ENCODE data around the gene FBXO3.

- no peak for TF ChIP-seq POLR2A (IDR thresholded peaks at IDR 0.05; ENCODE audit: borderline replicate concordance, extremely low read depth, insufficient read depth, insufficient read length)
- TF ChIP-seq, protein P1, sequence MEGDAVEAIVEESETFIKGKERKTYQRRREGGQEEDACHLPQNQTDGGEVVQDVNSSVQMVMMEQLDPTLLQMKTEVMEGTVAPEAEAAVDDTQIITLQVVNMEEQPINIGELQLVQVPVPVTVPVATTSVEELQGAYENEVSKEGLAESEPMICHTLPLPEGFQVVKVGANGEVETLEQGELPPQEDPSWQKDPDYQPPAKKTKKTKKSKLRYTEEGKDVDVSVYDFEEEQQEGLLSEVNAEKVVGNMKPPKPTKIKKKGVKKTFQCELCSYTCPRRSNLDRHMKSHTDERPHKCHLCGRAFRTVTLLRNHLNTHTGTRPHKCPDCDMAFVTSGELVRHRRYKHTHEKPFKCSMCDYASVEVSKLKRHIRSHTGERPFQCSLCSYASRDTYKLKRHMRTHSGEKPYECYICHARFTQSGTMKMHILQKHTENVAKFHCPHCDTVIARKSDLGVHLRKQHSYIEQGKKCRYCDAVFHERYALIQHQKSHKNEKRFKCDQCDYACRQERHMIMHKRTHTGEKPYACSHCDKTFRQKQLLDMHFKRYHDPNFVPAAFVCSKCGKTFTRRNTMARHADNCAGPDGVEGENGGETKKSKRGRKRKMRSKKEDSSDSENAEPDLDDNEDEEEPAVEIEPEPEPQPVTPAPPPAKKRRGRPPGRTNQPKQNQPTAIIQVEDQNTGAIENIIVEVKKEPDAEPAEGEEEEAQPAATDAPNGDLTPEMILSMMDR (IDR thresholded peaks at IDR 0.05 in 2 of 3, conservative IDR thresholded peaks at IDR 0.05 in 1 of 3; ENCODE audit: borderline replicate concordance in 1 of 3, insufficient read depth in 1 of 3, low read depth in 2 of 3, low read length in 2 of 3) = peak; percentile 37 to 51 (median 47); a peak in 4 of 6 replicates
- TF ChIP-seq ELF1 (IDR thresholded peaks at IDR 0.05; ENCODE audit: borderline replicate concordance, low read depth) = no peak
- no peak for TF ChIP-seq POLR2AphosphoS5 (IDR thresholded peaks at IDR 0.05; ENCODE audit: low read depth, low read length)
- TF ChIP-seq SRF (IDR thresholded peaks at IDR 0.05; ENCODE audit: low read depth) = no peak
Measured at GRCh38 chr11:33716243-33716642, 58.1 kb downstream of the FBXO3 start.
